ENCODE data around the gene NAGK.

The NAGK gene

GRCh38 chr2:71108091-71108490, 39.6 kb downstream of the NAGK start:
- no peak for DNase-seq (ENCODE audit: low spot score)

DNA sequence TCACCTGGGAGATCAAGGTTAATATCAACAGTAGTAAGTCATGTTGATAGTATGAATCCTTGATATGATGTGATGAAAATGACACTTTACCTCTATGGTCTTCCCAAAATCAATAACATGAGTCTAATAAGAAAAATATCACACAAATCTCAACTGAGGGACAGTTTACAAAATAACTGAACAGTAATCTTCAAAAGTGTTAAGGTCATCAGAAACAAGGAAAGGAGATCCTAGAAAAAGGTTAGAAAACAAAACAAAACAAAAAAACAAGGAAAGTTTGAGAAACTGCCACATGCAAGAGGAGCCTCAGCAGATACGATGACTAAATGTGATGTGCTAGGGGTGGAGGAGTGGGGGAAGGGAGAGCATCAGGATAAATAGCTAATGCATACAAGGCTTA, 45.4 kb downstream of the NAGK start:
- no peak for DNase-seq (ENCODE audit: low spot score)

GRCh38 chr2:71117063-71117462, 48.6 kb downstream of the NAGK start:
- no peak for DNase-seq (ENCODE audit: low spot score)

DNA sequence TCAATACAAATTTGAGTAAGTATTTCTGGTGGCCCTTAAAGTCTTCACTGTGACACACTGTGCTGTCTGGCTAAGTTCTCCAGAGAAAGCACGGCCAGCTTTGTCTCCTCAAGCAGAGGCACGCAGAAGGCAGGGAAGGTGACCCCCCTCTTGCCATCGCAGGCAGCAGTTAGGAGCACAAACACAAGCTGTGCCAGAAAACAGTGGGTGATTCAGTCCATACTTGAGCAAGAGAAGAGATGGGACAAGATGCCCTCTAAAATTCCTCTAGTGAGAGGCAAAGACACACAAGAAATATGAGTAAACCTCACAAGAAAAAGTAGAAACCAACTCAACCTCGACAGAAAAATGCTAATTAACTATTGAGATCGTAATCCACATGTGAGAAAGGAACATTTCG, 51.7 kb downstream of the NAGK start:
- no peak for DNase-seq (ENCODE audit: low spot score)

- no peak for DNase-seq (ENCODE audit: low spot score)
Observed at GRCh38 chr2:71121479-71121878, 53.0 kb downstream of the NAGK start.

GRCh38 chr2:71122387-71123298, 54.2 kb downstream of the NAGK start:
- no peak for DNase-seq (ENCODE audit: low spot score)

DNA sequence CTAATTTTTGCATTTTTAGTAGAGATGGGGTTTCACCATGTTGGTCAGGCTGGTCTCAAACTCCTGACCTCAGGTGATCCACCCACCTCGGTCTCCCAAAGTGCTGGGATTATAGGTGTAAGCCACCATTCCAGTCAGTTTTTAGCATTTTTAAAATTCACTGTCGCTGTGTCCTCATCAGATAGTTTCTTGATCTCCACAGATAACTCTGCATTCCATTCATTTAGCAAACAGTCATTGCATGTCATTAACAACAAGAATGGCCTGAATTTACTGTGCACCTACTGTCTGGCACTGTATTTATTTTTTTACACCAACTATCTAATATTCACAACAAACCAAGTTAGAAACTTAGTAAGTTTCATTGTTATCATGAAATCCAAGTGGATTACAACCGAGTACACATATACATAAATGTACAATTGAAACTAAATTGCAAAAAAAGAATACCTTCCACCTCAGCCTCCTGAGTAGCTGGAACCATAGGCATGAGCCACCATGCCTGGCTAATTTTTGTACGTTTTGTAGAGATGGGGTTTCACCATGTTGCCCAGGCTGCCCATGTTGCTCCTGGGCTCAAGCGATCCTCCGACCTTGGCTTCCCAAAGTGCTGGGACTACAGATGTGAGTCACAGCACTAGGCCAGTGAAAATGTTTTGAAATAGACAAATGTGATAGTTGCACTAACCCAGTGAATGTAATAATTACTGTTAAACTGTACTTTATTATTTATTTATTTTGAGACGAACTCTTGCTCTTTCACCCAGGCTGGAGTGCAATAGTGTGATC, 57.3 kb downstream of the NAGK start:
- no peak for DNase-seq (ENCODE audit: low spot score)

DNA sequence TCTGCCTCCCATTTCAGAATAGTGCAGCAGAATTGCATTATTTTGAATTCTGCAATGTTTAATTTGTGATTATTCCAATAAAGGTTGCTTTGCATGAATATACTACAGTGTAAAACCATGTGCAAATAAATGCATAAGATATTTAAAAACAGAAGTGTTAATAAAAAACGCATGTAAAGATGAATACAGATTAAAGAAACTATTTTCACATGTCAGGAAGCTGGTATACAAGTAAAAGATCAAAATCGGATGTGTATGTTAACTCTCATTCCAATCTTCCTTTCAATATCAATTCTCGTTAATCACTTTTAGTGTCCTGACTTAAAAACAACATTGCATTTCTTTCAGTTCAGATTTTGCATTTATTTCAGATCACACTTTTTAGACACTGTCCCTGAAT, 58.5 kb downstream of the NAGK start:
- DNase-seq (ENCODE audit: low spot score), result no peak
